Natural killer cell (primary cell): ENCODE results near the gene CDC5L. TPM values are rescaled to one million over a fixed set of nuclear protein-coding genes. Genes with fewer than 3 reads are reported as not detected.

Source experiments
- ATAC-seq, 3 donors: fragments of 150-1000 bp in 2 of 3; fragments of 200-7000 bp in 1 of 3; cut with Tn5 transposase; 1 replicate in 1 of 3; 2 replicates in 2 of 3; pipeline ENCODE4 v1.10.0; 2021; ENCODE audit warnings: mild to moderate bottlenecking in 2 of 3, moderate library complexity in 2 of 3
- DNase-seq, 2 donors: peaks; one replicate each; pipeline versions ENCODE4 v3.0.0 to v3.0.0-alpha.2; 2013 to 2021; ENCODE audit warnings: mixed read lengths in 1 of 2
- H3K27ac ChIP-seq: one replicate; pipeline ENCODE4 v1.5.1; 2013; ENCODE audit warnings: mild to moderate bottlenecking, low read length
- H3K27me3 ChIP-seq: one replicate; pipeline ENCODE4 v1.6.1; 2013; ENCODE audit warnings: low read length; ENCODE audit not compliant: control insufficient read depth, insufficient read depth
- H3K36me3 ChIP-seq: one replicate; pipeline ENCODE4 v1.6.1; 2013; ENCODE audit warnings: low read length; ENCODE audit not compliant: control insufficient read depth, insufficient read depth
- H3K4me1 ChIP-seq: one replicate; pipeline ENCODE4 v1.6.1; 2013; ENCODE audit warnings: low read length; ENCODE audit not compliant: control insufficient read depth, insufficient read depth
- H3K4me3 ChIP-seq: one replicate; pipeline ENCODE4 v1.5.1; 2013; ENCODE audit warnings: low read length
- H3K9me3 ChIP-seq: one replicate; pipeline ENCODE4 v1.6.1; 2013; ENCODE audit warnings: low read length; ENCODE audit not compliant: control insufficient read depth, insufficient read depth
- H3K27ac Mint-ChIP-seq, 2 donors: one replicate each; pipeline ENCODE4 v1.8.0; 2022; ENCODE audit warnings: mild to moderate bottlenecking in 2 of 2, mixed read lengths in 2 of 2, moderate library complexity in 1 of 2
- H3K27me3 Mint-ChIP-seq, 2 donors: one replicate each; pipeline ENCODE4 v1.8.0; 2022; ENCODE audit warnings: low read depth in 2 of 2, mixed read lengths in 2 of 2
- H3K36me3 Mint-ChIP-seq: one replicate; pipeline ENCODE4 v1.8.0; 2022; ENCODE audit warnings: mixed read lengths
- H3K4me1 Mint-ChIP-seq, 2 donors: one replicate each; pipeline ENCODE4 v1.8.0; 2022; ENCODE audit warnings: mixed read lengths in 2 of 2
- H3K4me3 Mint-ChIP-seq: one replicate; pipeline ENCODE4 v1.8.0; 2022; ENCODE audit warnings: mild to moderate bottlenecking, moderate library complexity, mixed read lengths
- H3K9me3 Mint-ChIP-seq, 2 donors: one replicate each; pipeline ENCODE4 v1.8.0; 2022; ENCODE audit warnings: mixed read lengths in 2 of 2
- WGBS: methylation state at CpG from one replicate; pipeline ENCODE4 v1.1.7; 2013; ENCODE audit warnings: missing lambda C conversion rate; ENCODE audit not compliant: insufficient coverage; 5-methylcytosine and 5-hydroxymethylcytosine counted together
- intact Hi-C: fragments of 100-400 bp; cut with micrococcal nuclease; formaldehyde crosslinking; loops from one replicate; pipeline ENCODE4 v1.14.2; 2022
- total RNA-seq, 4 donors: library from RNA; stranded (reverse); fragments of 120-200 nt in 1 of 4; gene quantifications; one replicate each; pipeline versions ENCODE4 v1.2.3 to v1.2.4, GENCODE V29; 2013 to 2022
- TF ChIP-seq, protein P1 (sequence below): fragments of 200-600 bp; IDR thresholded peaks from one replicate; pipeline ENCODE4 v1.8.0; 2022; ENCODE audit warnings: antibody characterized with exemption

Gene CDC5L
- total RNA-seq, 3 donors from 2014 or later (not counting 1 experiment from before 2014, with no cell fraction given) = 22.0 to 25.0 (median 24.9) TPM

DNA sequence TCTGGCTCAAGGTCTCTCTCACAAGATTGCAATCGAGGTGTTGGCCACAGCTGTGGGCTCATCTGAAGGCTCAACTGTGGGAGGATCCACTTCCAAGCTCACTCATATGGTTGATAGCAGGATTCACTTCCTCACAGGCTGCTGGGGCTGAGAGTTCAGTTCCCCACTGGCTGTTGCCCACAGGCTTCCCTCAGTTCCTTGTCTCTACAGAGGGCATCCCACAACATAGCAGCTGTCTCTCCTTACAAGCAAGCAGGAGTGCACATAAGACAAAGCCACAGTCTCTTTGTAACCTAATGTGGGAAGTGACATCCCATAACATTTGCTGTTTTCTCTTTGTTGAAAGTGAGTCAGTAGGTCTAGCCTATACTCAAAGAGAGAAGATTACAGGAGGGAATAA lies 31.0 kb upstream of the CDC5L start:
- H3K36me3 Mint-ChIP-seq = no peaks in the 10 kb centered on the region
- no peaks in the 10 kb centered on the region for H3K4me1 ChIP-seq
- H3K4me1 Mint-ChIP-seq = no peaks in the 10 kb centered on the region

DNA sequence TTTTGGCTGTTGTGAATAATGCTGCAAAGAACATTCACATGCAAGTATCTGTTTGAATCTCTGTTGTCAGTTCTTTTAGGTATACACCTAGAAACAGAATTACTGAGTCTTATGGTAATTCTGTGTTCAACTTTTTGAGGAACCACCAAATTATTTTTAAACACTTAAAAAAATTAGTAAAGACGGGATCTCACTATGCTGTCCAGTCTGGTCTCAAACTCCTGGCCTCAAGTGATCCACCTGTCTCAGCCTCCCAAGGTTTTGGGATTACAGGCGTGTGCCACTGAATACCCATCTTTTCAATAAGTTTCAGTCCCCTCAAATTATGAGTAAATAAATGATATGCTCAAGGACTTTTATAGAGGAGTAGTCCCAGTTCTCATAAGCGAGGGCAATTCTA lies 27.5 kb upstream of the CDC5L start:
- Histone ChIP-seq H3K27ac (no peak overlapping the region), H3K36me3 (no peaks in the 10 kb centered on the region), H3K4me1 (no peaks in the 10 kb centered on the region), H3K27me3 (no peaks in the 10 kb centered on the region), H3K4me3 (no peak overlapping the region), H3K9me3 (no peaks in the 10 kb centered on the region)
- no peak for DNase-seq
- H3K4me1 Mint-ChIP-seq = no peaks in the 10 kb centered on the region
- intact Hi-C loops = no loop called here
- no peak for ATAC-seq
- H3K27me3 Mint-ChIP-seq = peaks cover 7 to 13% of the 10 kb centered on the region in 2 donors
- TF ChIP-seq, protein P1, sequence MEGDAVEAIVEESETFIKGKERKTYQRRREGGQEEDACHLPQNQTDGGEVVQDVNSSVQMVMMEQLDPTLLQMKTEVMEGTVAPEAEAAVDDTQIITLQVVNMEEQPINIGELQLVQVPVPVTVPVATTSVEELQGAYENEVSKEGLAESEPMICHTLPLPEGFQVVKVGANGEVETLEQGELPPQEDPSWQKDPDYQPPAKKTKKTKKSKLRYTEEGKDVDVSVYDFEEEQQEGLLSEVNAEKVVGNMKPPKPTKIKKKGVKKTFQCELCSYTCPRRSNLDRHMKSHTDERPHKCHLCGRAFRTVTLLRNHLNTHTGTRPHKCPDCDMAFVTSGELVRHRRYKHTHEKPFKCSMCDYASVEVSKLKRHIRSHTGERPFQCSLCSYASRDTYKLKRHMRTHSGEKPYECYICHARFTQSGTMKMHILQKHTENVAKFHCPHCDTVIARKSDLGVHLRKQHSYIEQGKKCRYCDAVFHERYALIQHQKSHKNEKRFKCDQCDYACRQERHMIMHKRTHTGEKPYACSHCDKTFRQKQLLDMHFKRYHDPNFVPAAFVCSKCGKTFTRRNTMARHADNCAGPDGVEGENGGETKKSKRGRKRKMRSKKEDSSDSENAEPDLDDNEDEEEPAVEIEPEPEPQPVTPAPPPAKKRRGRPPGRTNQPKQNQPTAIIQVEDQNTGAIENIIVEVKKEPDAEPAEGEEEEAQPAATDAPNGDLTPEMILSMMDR = no peak
- H3K9me3 Mint-ChIP-seq = no peaks in the 10 kb centered on the region
- H3K36me3 Mint-ChIP-seq = no peaks in the 10 kb centered on the region
- no peak overlapping the region for H3K27ac Mint-ChIP-seq
- 86% methylated on average over 3 of the region's 3 CpGs for WGBS
- H3K4me3 Mint-ChIP-seq = no peak overlapping the region

More for the DNA sequence above, 31.0 kb upstream of the CDC5L start:
- no peak overlapping the region for H3K4me3 ChIP-seq
- intact Hi-C loops = no loop called here
- H3K27ac ChIP-seq = no peak overlapping the region
- no peaks in the 10 kb centered on the region for H3K27me3 ChIP-seq
- H3K4me3 Mint-ChIP-seq = no peak overlapping the region
- no peaks in the 10 kb centered on the region for H3K9me3 ChIP-seq
- peaks cover 7 to 11% of the 10 kb centered on the region in 2 donors for H3K27me3 Mint-ChIP-seq
- no peaks in the 10 kb centered on the region for H3K36me3 ChIP-seq
- TF ChIP-seq, protein P1 = no peak
- ATAC-seq (no peak), DNase-seq (no peak)
- no peak overlapping the region for H3K27ac Mint-ChIP-seq
- H3K9me3 Mint-ChIP-seq = no peaks in the 10 kb centered on the region
- WGBS = 61% methylated on average over 1 of the region's 1 CpG

DNA sequence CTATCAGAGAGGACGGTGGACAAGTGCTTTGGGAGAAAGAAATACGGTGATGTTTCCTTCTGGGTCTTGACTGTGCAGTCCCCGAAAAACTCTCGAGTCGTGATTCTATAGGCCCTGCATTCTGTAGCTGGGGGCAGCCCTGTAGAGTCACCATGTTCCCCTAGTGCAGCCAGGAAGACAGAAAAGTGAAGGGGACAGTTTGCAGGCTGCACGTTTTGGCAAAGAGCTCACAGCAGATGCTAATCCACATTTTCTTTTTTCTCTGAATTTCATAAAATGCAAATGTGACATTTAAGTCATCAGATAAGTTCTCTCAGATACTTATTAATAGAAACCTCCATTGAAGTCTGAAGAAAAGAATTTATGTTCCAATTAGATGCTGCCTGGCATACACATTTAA lies 25.6 kb upstream of the CDC5L start:
- H3K27ac ChIP-seq = no peak overlapping the region
- Mint-ChIP-seq H3K9me3 (no peaks in the 10 kb centered on the region), H3K4me1 (no peaks in the 10 kb centered on the region), H3K36me3 (no peaks in the 10 kb centered on the region), H3K27me3 (peaks cover 7 to 8% of the 10 kb centered on the region in 2 donors), H3K27ac (no peak overlapping the region), H3K4me3 (no peak overlapping the region)
- ATAC-seq (peak in 1 of 3 donors; percentile 24), DNase-seq (no peak)
- TF ChIP-seq, protein P1 = no peak
- H3K4me1 ChIP-seq = no peaks in the 10 kb centered on the region
- 90% methylated on average over 6 of the region's 6 CpGs for WGBS
- H3K4me3 ChIP-seq = no peak overlapping the region
- no peaks in the 10 kb centered on the region for H3K36me3 ChIP-seq
- H3K9me3 ChIP-seq = no peaks in the 10 kb centered on the region
- intact Hi-C loops = no loop called here
- H3K27me3 ChIP-seq = no peaks in the 10 kb centered on the region

DNA sequence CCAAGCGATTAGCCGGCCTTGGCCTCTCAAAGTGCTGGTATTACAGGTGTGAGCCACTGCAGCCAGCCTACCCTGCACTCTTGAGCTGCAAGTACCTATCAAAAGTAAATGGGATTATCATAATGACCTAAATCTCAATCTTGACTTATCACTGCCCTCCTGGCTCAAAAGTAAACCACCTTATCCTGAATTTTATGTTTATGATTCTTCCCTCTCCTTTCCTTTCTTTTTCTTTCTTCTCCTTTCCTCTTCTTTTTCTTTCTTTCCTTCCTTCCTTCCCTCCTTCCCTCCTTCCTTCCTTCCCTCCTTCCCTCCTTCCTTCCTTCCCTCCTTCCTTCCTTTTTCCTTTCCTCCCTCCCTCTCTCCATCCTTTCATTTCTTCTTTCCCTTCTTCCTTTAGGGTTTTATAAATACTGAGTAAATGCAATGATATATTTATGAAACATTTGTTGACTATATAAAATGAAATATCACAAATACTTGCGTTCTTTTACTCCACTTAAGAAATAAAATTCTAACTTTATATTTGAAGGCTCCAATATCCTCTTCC lies 24.1 kb upstream of the CDC5L start:
- peaks cover 9 to 10% of the 10 kb centered on the region in 2 donors for H3K27me3 Mint-ChIP-seq
- intact Hi-C loops = no loop called here
- no peak overlapping the region for H3K4me3 ChIP-seq
- TF ChIP-seq, protein P1 = no peak
- H3K27me3 ChIP-seq = no peaks in the 10 kb centered on the region
- WGBS = 99% methylated on average over 3 of the region's 3 CpGs
- ATAC-seq (no peak), DNase-seq (no peak)
- no peaks in the 10 kb centered on the region for H3K4me1 Mint-ChIP-seq
- no peaks in the 10 kb centered on the region for H3K9me3 Mint-ChIP-seq
- no peaks in the 10 kb centered on the region for H3K36me3 ChIP-seq
- H3K27ac Mint-ChIP-seq = no peak overlapping the region
- H3K36me3 Mint-ChIP-seq = no peaks in the 10 kb centered on the region
- no peak overlapping the region for H3K27ac ChIP-seq
- H3K4me1 ChIP-seq = no peaks in the 10 kb centered on the region
- no peak overlapping the region for H3K4me3 Mint-ChIP-seq
- H3K9me3 ChIP-seq = no peaks in the 10 kb centered on the region
